Dendritic cell treated with granulocyte-macrophage colony-stimulating factor and Interleukin-4, amounts not matched to agents 40 ng/mL and 50 ng/mL, for 4 days (primary cell): ENCODE results near the gene KTN1.

Experiments used
- H3K27ac Mint-ChIP-seq: one replicate; pipeline ENCODE4 v1.8.0; 2022; ENCODE audit warnings: mild to moderate bottlenecking, mixed read lengths
- H3K27me3 Mint-ChIP-seq: one replicate; pipeline ENCODE4 v1.8.0; 2022; ENCODE audit warnings: mild to moderate bottlenecking, mixed read lengths
- H3K36me3 Mint-ChIP-seq: one replicate; pipeline ENCODE4 v1.8.0; 2022; ENCODE audit warnings: low read depth, mixed read lengths
- H3K4me1 Mint-ChIP-seq: one replicate; pipeline ENCODE4 v1.8.0; 2022; ENCODE audit warnings: low read depth, mixed read lengths
- H3K4me3 Mint-ChIP-seq: one replicate; pipeline ENCODE4 v1.8.0; 2022; ENCODE audit warnings: mild to moderate bottlenecking, moderate library complexity, mixed read lengths
- H3K9me3 Mint-ChIP-seq: one replicate; pipeline ENCODE4 v1.8.0; 2022; ENCODE audit warnings: mixed read lengths
- intact Hi-C: fragments of 100-400 bp; cut with micrococcal nuclease; formaldehyde crosslinking; loops from one replicate; pipeline ENCODE4 v1.15.0; 2022

Gene KTN1

GRCh38 chr14:55689981-55690871 is 110.2 kb downstream of the KTN1 start:
- no peaks in the 10 kb centered on the region for H3K4me1 Mint-ChIP-seq
- no peaks in the 10 kb centered on the region for H3K27me3 Mint-ChIP-seq
- intact Hi-C loops, result no loop called here
- no peak overlapping the region for H3K4me3 Mint-ChIP-seq
- no peak overlapping the region for H3K27ac Mint-ChIP-seq
- H3K36me3 Mint-ChIP-seq, result peaks cover 27% of the 10 kb centered on the region
- no peaks in the 10 kb centered on the region for H3K9me3 Mint-ChIP-seq

GRCh38 chr14:55691659-55692058 is 111.7 kb downstream of the KTN1 start:
- Mint-ChIP-seq H3K4me1 (no peaks in the 10 kb centered on the region), H3K27me3 (no peaks in the 10 kb centered on the region), H3K36me3 (peaks cover 13% of the 10 kb centered on the region), H3K27ac (no peak overlapping the region), H3K9me3 (no peaks in the 10 kb centered on the region), H3K4me3 (no peak overlapping the region)
- intact Hi-C loops, result no loop called here

- H3K27me3 Mint-ChIP-seq, result no peaks in the 10 kb centered on the region
- no peaks in the 10 kb centered on the region for H3K4me1 Mint-ChIP-seq
- H3K4me3 Mint-ChIP-seq, result no peak overlapping the region
- H3K36me3 Mint-ChIP-seq, result peaks cover 7% of the 10 kb centered on the region
- intact Hi-C loops, result no loop called here
- H3K27ac Mint-ChIP-seq, result no peak overlapping the region
- H3K9me3 Mint-ChIP-seq, result no peaks in the 10 kb centered on the region
These were observed 113.9 kb downstream of the KTN1 start for GRCh38 chr14:55693904-55694303.

- Mint-ChIP-seq H3K36me3 (peaks cover 16% of the 10 kb centered on the region), H3K9me3 (no peaks in the 10 kb centered on the region), H3K4me3 (no peak overlapping the region), H3K4me1 (no peaks in the 10 kb centered on the region), H3K27me3 (no peaks in the 10 kb centered on the region), H3K27ac (no peak overlapping the region)
- intact Hi-C loops, result no loop called here
These were observed 117.4 kb downstream of the KTN1 start for GRCh38 chr14:55697414-55697861.

GRCh38 chr14:55698051-55698450 is 118.0 kb downstream of the KTN1 start:
- Mint-ChIP-seq H3K4me1 (no peaks in the 10 kb centered on the region), H3K27me3 (no peaks in the 10 kb centered on the region), H3K27ac (no peak overlapping the region), H3K9me3 (no peaks in the 10 kb centered on the region), H3K4me3 (no peak overlapping the region), H3K36me3 (peaks cover 16% of the 10 kb centered on the region)
- intact Hi-C loops, result no loop called here

- Mint-ChIP-seq H3K36me3 (peaks cover 9% of the 10 kb centered on the region), H3K9me3 (no peaks in the 10 kb centered on the region), H3K27me3 (no peaks in the 10 kb centered on the region), H3K4me3 (no peak overlapping the region), H3K27ac (no peak overlapping the region), H3K4me1 (no peaks in the 10 kb centered on the region)
- intact Hi-C loops, result no loop called here
These were observed 119.4 kb downstream of the KTN1 start for GRCh38 chr14:55699131-55700057.

- intact Hi-C loops, result no loop called here
These were observed 121.6 kb downstream of the KTN1 start for GRCh38 chr14:55701638-55702037.

GRCh38 chr14:55702511-55702910 is 122.5 kb downstream of the KTN1 start:
- Mint-ChIP-seq H3K27ac (no peak overlapping the region), H3K4me1 (peaks cover 13% of the 10 kb centered on the region), H3K4me3 (no peak overlapping the region), H3K9me3 (no peaks in the 10 kb centered on the region), H3K27me3 (no peaks in the 10 kb centered on the region), H3K36me3 (peaks cover 9% of the 10 kb centered on the region)
- intact Hi-C loops, result no loop called here

More at GRCh38 chr14:55701638-55702037, 121.6 kb downstream of the KTN1 start:
- Mint-ChIP-seq H3K4me3 (no peak overlapping the region), H3K27ac (no peak overlapping the region), H3K36me3 (peaks cover 9% of the 10 kb centered on the region), H3K9me3 (no peaks in the 10 kb centered on the region), H3K27me3 (no peaks in the 10 kb centered on the region), H3K4me1 (peaks cover 6% of the 10 kb centered on the region)

GRCh38 chr14:55704654-55705053 is 124.6 kb downstream of the KTN1 start:
- Mint-ChIP-seq H3K27ac (no peak overlapping the region), H3K4me3 (no peak overlapping the region)

GRCh38 chr14:55705651-55706364 is 125.8 kb downstream of the KTN1 start:
- intact Hi-C loops, result loop anchor here (5.0 kb wide), 1 partner anchor 766 kb away; no protein-coding TSS in a partner anchor
- H3K27ac Mint-ChIP-seq, result no peak overlapping the region
- H3K9me3 Mint-ChIP-seq, result no peaks in the 10 kb centered on the region
- H3K36me3 Mint-ChIP-seq, result peaks cover 8% of the 10 kb centered on the region
- H3K4me3 Mint-ChIP-seq, result no peak overlapping the region
- H3K4me1 Mint-ChIP-seq, result peaks cover 19% of the 10 kb centered on the region
- H3K27me3 Mint-ChIP-seq, result no peaks in the 10 kb centered on the region

More at GRCh38 chr14:55704654-55705053, 124.6 kb downstream of the KTN1 start:
- H3K9me3 Mint-ChIP-seq, result no peaks in the 10 kb centered on the region
- no peaks in the 10 kb centered on the region for H3K27me3 Mint-ChIP-seq
- intact Hi-C loops, result loop anchor here (5.0 kb wide), 1 partner anchor 768 kb away; no protein-coding TSS in a partner anchor
- peaks cover 9% of the 10 kb centered on the region for H3K36me3 Mint-ChIP-seq
- peaks cover 19% of the 10 kb centered on the region for H3K4me1 Mint-ChIP-seq

GRCh38 chr14:55706365-55706684 is 126.3 kb downstream of the KTN1 start:
- H3K4me3 Mint-ChIP-seq, result no peak overlapping the region
- no peaks in the 10 kb centered on the region for H3K9me3 Mint-ChIP-seq
- peaks cover 19% of the 10 kb centered on the region for H3K4me1 Mint-ChIP-seq
- intact Hi-C loops, result loop anchor here (5.0 kb wide), 1 partner anchor 766 kb away; no protein-coding TSS in a partner anchor
- H3K27me3 Mint-ChIP-seq, result no peaks in the 10 kb centered on the region
- no peak overlapping the region for H3K27ac Mint-ChIP-seq
- H3K36me3 Mint-ChIP-seq, result peaks cover 2% of the 10 kb centered on the region

- H3K36me3 Mint-ChIP-seq, result no peaks in the 10 kb centered on the region
- H3K27ac Mint-ChIP-seq, result no peak overlapping the region
- H3K9me3 Mint-ChIP-seq, result no peaks in the 10 kb centered on the region
- H3K4me3 Mint-ChIP-seq, result no peak overlapping the region
- intact Hi-C loops, result loop anchor here (1.0 to 5.0 kb wide), 3 partner anchors 633 to 765 kb away; no protein-coding TSS in a partner anchor
- no peaks in the 10 kb centered on the region for H3K27me3 Mint-ChIP-seq
- H3K4me1 Mint-ChIP-seq, result peaks cover 19% of the 10 kb centered on the region
These were observed 126.9 kb downstream of the KTN1 start for GRCh38 chr14:55706893-55707292.

- H3K4me3 Mint-ChIP-seq, result no peak overlapping the region
- no peaks in the 10 kb centered on the region for H3K36me3 Mint-ChIP-seq
- peaks cover 20% of the 10 kb centered on the region for H3K4me1 Mint-ChIP-seq
- no peaks in the 10 kb centered on the region for H3K9me3 Mint-ChIP-seq
- intact Hi-C loops, result loop anchor here (1.0 to 5.0 kb wide), 3 partner anchors 633 to 765 kb away; no protein-coding TSS in a partner anchor
- H3K27ac Mint-ChIP-seq, result no peak overlapping the region
- no peaks in the 10 kb centered on the region for H3K27me3 Mint-ChIP-seq
These were observed 127.4 kb downstream of the KTN1 start for GRCh38 chr14:55707365-55707804.
